RWPE1 (cell line): Measurements from ENCODE around the gene ANO9.

Experiments used
- CTCF ChIA-PET: fragments of 350-600 bp; sonication (Branson Sonifier 250); formaldehyde crosslinking; extraction: SDS; loops from one replicate; lab custom pipeline; 2021; lab: Yijun Ruan, JAX
- POLR2A ChIA-PET: fragments of 400-600 bp; formaldehyde crosslinking; extraction: SDS; loops from one replicate; lab custom pipeline; 2020; ENCODE audit warnings: antibody characterized with exemption; ENCODE audit not compliant: low non-redundant PET; lab: Yijun Ruan, JAX
- DNase-seq: peaks from one replicate; pipeline ENCODE4 v3.0.0; 2012; ENCODE audit warnings: low spot score
- H3K27ac ChIP-seq: fragments of 450-650 bp; 2 replicates; pipeline ENCODE4 v1.5.1; 2017
- TF ChIP-seq, protein P1 (sequence below): fragments of 450-650 bp; conservative IDR thresholded peaks from 2 replicates; pipeline ENCODE4 v1.5.1; 2017; ENCODE audit warnings: low read depth, mild to moderate bottlenecking

The ANO9 gene

DNA sequence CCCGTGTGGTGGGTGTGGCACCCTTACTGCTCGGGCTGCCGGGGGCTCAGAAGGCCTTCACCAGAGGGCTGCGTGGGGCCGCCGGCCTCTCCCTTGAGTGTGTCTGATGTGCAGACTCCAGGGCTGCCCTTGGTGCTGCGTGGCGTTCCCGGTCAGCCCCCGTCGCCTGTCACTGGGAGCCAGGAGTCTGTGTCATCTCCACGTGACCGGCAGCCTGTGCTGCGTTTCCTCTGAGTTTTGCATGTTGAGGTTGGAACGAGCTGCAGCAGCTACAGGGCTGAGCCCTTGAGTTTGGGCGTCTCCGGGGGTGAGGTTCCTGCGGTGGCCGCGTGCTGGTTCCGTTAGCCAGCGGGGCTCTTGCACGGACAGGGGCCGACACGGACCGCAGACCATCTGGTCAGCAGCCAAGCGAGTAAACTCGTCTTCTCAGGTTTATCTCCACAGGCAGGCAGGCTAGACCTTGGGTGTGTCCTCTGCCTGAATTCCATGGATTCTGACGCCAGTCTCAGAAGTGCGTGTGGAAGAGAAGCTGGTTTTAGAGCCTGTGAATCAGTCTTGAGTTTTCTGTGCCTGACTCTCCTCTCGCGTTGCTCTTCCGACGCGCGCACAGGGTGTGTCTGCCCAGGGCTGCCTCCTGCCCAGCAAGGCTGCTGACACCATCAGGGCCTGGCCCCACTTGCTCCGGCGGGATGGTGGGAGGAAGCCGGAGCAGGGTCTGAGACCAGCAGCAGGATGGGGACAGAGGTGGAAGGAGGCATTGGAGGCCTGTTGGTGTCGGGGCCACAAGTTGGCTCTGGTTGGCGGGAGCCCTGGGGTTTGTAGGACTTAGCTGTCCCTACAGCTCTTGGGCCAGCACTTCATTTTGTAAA is 18.8 kb upstream of the ANO9 start:
- CTCF ChIA-PET, result interaction anchor here (1.0 to 1.2 kb wide), 2 partner anchors 20 to 58 kb away, joined by 3 to 4 read pairs; no protein-coding TSS in a partner anchor
- TF ChIP-seq, protein P1, sequence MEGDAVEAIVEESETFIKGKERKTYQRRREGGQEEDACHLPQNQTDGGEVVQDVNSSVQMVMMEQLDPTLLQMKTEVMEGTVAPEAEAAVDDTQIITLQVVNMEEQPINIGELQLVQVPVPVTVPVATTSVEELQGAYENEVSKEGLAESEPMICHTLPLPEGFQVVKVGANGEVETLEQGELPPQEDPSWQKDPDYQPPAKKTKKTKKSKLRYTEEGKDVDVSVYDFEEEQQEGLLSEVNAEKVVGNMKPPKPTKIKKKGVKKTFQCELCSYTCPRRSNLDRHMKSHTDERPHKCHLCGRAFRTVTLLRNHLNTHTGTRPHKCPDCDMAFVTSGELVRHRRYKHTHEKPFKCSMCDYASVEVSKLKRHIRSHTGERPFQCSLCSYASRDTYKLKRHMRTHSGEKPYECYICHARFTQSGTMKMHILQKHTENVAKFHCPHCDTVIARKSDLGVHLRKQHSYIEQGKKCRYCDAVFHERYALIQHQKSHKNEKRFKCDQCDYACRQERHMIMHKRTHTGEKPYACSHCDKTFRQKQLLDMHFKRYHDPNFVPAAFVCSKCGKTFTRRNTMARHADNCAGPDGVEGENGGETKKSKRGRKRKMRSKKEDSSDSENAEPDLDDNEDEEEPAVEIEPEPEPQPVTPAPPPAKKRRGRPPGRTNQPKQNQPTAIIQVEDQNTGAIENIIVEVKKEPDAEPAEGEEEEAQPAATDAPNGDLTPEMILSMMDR, result no peak
- peak; percentile 68 for DNase-seq
- H3K27ac ChIP-seq, result peak overlapping the region; percentile 32
- POLR2A ChIA-PET, result interaction anchor here (0.7 to 1.2 kb wide), 3 partner anchors 9 to 44 kb away, joined by 3 to 6 read pairs (median 3); no protein-coding TSS in a partner anchor

DNA sequence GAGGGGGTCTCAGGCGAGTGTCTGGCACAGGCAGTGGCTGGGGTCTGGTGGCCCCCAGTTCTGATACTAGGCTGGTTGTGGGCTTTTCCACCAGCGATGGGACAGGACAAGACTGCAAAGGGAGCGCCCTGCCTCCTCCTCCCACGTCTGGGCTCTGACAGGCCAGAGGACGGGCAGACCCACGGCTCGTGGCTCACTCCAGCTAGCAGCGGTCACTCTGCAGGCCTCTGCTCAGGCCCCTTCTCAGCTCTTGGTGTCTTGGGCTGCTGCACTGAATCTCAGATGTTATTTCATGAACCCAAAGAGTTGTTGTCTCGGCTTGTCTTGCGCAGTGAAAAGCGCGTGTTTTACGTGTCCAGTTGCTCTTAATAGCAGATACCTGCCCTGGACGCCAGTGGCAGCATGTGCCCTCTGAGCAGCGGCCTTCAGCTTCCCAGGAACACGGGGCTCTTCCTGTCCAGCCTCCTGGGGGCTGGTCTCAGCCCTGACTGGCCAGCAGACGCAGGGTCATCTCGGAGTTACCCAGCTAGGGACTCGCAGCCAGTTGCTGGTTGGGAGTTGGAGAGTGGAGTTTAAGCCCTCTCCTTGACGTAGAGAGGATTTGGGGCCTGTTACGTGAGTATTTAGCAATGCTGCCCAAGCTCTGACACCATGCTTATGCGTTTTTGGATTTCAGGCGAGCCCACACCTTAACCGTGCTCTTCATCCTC is 17.9 kb upstream of the ANO9 start:
- POLR2A ChIA-PET, result interaction anchor here (1.2 kb wide), 1 partner anchor 45 kb away, joined by 3 read pairs; no protein-coding TSS in a partner anchor
- CTCF ChIA-PET, result interaction anchor here (1.2 kb wide), 1 partner anchor 20 kb away, joined by 4 read pairs; no protein-coding TSS in a partner anchor
- peak overlapping the region; percentile 32 for H3K27ac ChIP-seq
- TF ChIP-seq, protein P1, result no peak
- no peak for DNase-seq

DNA sequence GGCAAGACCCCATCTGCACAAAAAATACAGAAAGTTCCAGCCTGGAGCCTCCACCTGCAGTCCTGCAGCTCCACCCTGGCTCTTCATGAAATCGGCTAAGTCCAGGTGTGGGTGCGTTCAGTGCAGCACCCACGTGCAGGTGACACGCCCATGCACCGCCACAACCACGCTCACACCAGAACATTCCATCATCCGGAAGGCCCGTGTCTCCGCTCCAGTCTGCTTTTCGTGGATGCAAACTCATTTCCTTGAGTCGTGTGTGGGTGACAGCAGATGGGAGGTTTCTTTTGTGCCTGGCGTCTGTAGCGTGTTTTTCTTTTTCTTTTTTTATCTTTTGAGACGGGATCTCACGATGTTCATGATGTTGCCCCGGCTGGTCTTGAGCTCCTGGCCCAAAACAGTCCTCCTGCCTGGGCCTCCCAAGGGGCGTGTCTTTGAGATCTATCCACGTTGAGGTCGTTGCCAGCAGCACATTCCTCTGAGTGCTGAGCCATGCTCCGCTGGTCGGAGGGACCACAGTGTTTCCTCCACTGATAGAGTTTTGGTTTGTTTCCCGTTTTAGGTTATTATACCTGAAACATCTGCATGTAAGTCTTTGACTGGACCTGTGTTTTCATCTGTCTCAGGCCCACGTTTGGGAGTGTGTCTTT is 15.4 kb upstream of the ANO9 start:
- POLR2A ChIA-PET, result no interaction called here
- DNase-seq, result no peak
- peak overlapping the region; percentile 37 for H3K27ac ChIP-seq
- CTCF ChIA-PET, result no interaction called here
- TF ChIP-seq, protein P1, result no peak

DNA sequence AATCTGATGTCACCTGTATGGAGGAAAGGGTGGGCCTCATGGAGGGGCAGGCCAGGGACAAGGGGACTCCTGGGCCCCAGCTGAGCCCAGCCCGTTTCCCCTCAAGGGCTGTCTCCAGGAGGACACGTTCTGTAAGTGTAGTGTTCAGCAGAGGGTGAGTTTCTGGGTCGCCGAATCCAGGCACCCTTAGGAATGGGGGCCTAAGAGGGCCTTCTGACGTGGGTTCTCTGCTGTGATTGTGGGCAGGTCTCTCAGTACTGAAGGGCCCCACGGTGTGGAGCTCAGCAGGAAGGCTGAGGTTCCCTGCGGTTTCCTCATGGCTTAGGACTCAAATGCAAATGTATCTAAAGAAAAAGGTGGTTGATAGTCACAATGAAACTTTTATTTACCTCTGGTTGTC is 14.7 kb upstream of the ANO9 start:
- TF ChIP-seq, protein P1, result no peak
- DNase-seq, result no peak
- CTCF ChIA-PET, result no interaction called here
- POLR2A ChIA-PET, result no interaction called here
- H3K27ac ChIP-seq, result peak overlapping the region; percentile 37

DNA sequence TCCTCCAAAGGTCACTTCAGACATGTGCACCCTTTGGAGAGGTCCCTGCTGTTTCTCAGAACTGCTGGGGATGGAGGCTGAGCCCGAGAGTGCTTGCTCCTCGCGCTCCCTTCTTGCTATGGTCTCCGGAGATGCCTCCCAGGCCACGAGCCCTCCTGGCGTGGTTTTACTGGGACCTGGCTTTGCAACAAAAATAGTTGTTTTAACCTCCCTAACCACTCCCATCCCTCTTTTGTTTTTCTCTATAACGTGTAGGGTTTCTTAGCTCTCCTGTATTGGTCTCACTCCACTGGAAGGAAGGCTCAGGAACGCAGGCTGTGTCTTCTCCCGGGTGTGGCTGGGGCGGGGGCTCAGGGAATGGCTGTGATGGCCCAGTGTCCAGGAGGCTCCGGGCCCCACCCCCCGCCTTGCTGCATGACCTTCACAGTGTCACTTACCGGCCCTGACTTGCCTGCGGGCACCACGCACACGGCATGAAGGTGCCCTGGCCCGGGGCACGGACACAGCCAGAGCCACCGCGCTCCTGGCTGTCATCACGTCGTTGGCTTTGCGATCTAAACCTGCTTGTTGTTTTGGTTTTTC is 13.8 kb upstream of the ANO9 start:
- TF ChIP-seq, protein P1, result no peak
- DNase-seq, result no peak
- H3K27ac ChIP-seq, result peak overlapping the region; percentile 48
- POLR2A ChIA-PET, result no interaction called here
- CTCF ChIA-PET, result interaction anchor here (0.7 kb wide), 1 partner anchor 49 kb away, joined by 3 read pairs; no protein-coding TSS in a partner anchor
